OCI-LY7 (cell line): Measurements from ENCODE around the gene RPP25L. TPM values are rescaled to one million over a fixed set of nuclear protein-coding genes. Genes with fewer than 3 reads are reported as not detected.

Experiments
- BruUV-seq: library from RNA; stranded (reverse); fragments of 400-500 nt; replicated peaks from 2 replicates; lab custom pipeline; 2021; lab: Mats Ljungman, UMichigan
- CTCF ChIA-PET: fragments of 300-600 bp; sonication (Branson Sonifier 250); formaldehyde crosslinking; loops from one replicate; lab custom pipeline; 2022; ENCODE audit warnings: antibody characterized with exemption; ENCODE audit not compliant: unreplicated experiment; lab: Charles Lee
- POLR2A ChIA-PET: fragments of 300-600 bp; sonication (Branson Sonifier 250); formaldehyde crosslinking; loops from one replicate; lab custom pipeline; 2022; ENCODE audit warnings: antibody characterized with exemption; lab: Charles Lee
- DNase-seq: peaks from one replicate; pipeline ENCODE4 v3.0.0-alpha.2; 2015; ENCODE audit warnings: low spot score
- H2AFZ ChIP-seq: fragments of 200-600 bp; sonication (generic), shearing (Covaris generic); 2 replicates; pipeline ENCODE4 v1.6.1; 2014; ENCODE audit warnings: mild to moderate bottlenecking, antibody characterized with exemption, low read length, moderate library complexity
- H3K27ac ChIP-seq: fragments of 200-600 bp; sonication (generic); 2 replicates; pipeline ENCODE4 v1.5.1; 2014; ENCODE audit warnings: mixed run types, low read depth, mild to moderate bottlenecking, moderate library complexity, low read length, inconsistent platforms; ENCODE audit not compliant: poor library complexity, severe bottlenecking
- H3K36me3 ChIP-seq: fragments of 200-600 bp; sonication (generic); 2 replicates; pipeline ENCODE4 v1.6.1; 2014; ENCODE audit warnings: mild to moderate bottlenecking, antibody characterized with exemption, low read length, moderate library complexity, mixed read lengths; ENCODE audit not compliant: insufficient read depth
- H3K4me1 ChIP-seq: fragments of 200-600 bp; sonication (generic); 2 replicates; pipeline ENCODE4 v1.5.1; 2014; ENCODE audit warnings: mild to moderate bottlenecking, low read length; ENCODE audit not compliant: insufficient read depth, poor library complexity, severe bottlenecking
- H3K4me2 ChIP-seq: fragments of 200-600 bp; sonication (generic); 2 replicates; pipeline ENCODE4 v1.6.1; 2014; ENCODE audit warnings: mild to moderate bottlenecking, low read length
- H3K4me3 ChIP-seq: fragments of 200-600 bp; sonication (generic); 2 replicates; pipeline ENCODE4 v1.5.1; 2014; ENCODE audit warnings: mild to moderate bottlenecking, low read depth, low read length; ENCODE audit not compliant: poor library complexity, severe bottlenecking
- H3K79me2 ChIP-seq: fragments of 200-600 bp; sonication (generic); 2 replicates; pipeline ENCODE4 v1.6.1; 2016; ENCODE audit warnings: low read depth, mild to moderate bottlenecking, low read length, moderate library complexity, mixed read lengths; ENCODE audit not compliant: insufficient read depth
- H3K9me2 ChIP-seq: fragments of 200-600 bp; sonication (generic); 2 replicates; pipeline ENCODE4 v1.6.1; 2016; ENCODE audit warnings: mild to moderate bottlenecking, low read length, mixed read lengths; ENCODE audit not compliant: insufficient read depth
- H3K9me3 ChIP-seq: fragments of 200-600 bp; sonication (generic); 2 replicates; pipeline ENCODE4 v1.6.1; 2014; ENCODE audit warnings: mild to moderate bottlenecking, mixed run types, low read length, mixed read lengths
- H4K20me1 ChIP-seq: fragments of 200-600 bp; sonication (generic); 2 replicates; pipeline ENCODE4 v1.6.1; 2014; ENCODE audit warnings: mild to moderate bottlenecking, antibody characterized with exemption, low read length, moderate library complexity, mixed read lengths; ENCODE audit not compliant: insufficient read depth
- CTCF ChIP-seq: fragments of 200-600 bp; sonication (generic); conservative IDR thresholded peaks from 2 replicates; pipeline ENCODE4 v1.5.1; 2014; ENCODE audit warnings: mild to moderate bottlenecking, antibody characterized with exemption, low read length, moderate library complexity, mixed read lengths
- EZH2phosphoT487 ChIP-seq: fragments of 200-600 bp; sonication (generic); IDR thresholded peaks from 2 replicates; pipeline ENCODE4 v1.6.1; 2018; ENCODE audit warnings: low read depth, borderline replicate concordance, mild to moderate bottlenecking, mixed run types, antibody characterized with exemption, low read length, moderate library complexity, mixed read lengths
- intact Hi-C: fragments of 100-400 bp; cut with micrococcal nuclease; formaldehyde crosslinking; loops from one replicate; pipeline ENCODE4 v1.10.0; 2022; ENCODE audit not compliant: unreplicated experiment
- total RNA-seq, 2 experiments: library from RNA; depleted of rRNA in 1 of 2; stranded (reverse); fragments of >200 nt in 1 of 2; shearing (Covaris generic) in 1 of 2; gene quantifications; 2 replicates each; pipeline ENCODE4 v1.2.3, GENCODE V29; 2014 to 2022

RPP25L gene
- total RNA-seq, 2 experiments from 2014 or later = 33.7 to 40.3 TPM

GRCh38 chr9:34585946-34586669 is 25.8 kb downstream of the RPP25L start:
- H3K4me2 ChIP-seq = no peak overlapping the region
- H3K4me3 ChIP-seq = no peak overlapping the region
- no peak for DNase-seq
- no peaks in the 10 kb centered on the region for H3K9me3 ChIP-seq
- H3K9me2 ChIP-seq = no peaks in the 10 kb centered on the region
- no peak overlapping the region for H3K27ac ChIP-seq
- intact Hi-C loops = no loop called here
- TF ChIP-seq EZH2phosphoT487 (no peak), CTCF (no peak)
- H3K4me1 ChIP-seq = no peaks in the 10 kb centered on the region
- H4K20me1 ChIP-seq = no peaks in the 10 kb centered on the region; the same call in 1 of the 2 replicates
- BruUV-seq = no TSS peak
- CTCF ChIA-PET = no interaction called here
- H2AFZ ChIP-seq = no peak overlapping the region
- H3K36me3 ChIP-seq = no peaks in the 10 kb centered on the region
- POLR2A ChIA-PET = no interaction called here
- no peaks in the 10 kb centered on the region for H3K79me2 ChIP-seq

GRCh38 chr9:34584970-34585369 is 26.9 kb downstream of the RPP25L start:
- DNase-seq = no peak
- Histone ChIP-seq H3K79me2 (no peaks in the 10 kb centered on the region), H3K9me3 (no peaks in the 10 kb centered on the region), H2AFZ (no peak overlapping the region), H3K36me3 (no peaks in the 10 kb centered on the region), H3K9me2 (no peaks in the 10 kb centered on the region), H3K4me3 (no peak overlapping the region), H3K4me2 (no peak overlapping the region), H3K27ac (no peak overlapping the region), H3K4me1 (no peaks in the 10 kb centered on the region), H4K20me1 (no peaks in the 10 kb centered on the region; the same call in 1 of the 2 replicates)
- intact Hi-C loops = no loop called here
- CTCF ChIA-PET = no interaction called here
- TF ChIP-seq EZH2phosphoT487 (no peak), CTCF (no peak)
- no TSS peak for BruUV-seq
- POLR2A ChIA-PET = no interaction called here

GRCh38 chr9:34582787-34583186 is 29.1 kb downstream of the RPP25L start:
- no peak overlapping the region for H3K27ac ChIP-seq
- no peaks in the 10 kb centered on the region for H3K36me3 ChIP-seq
- CTCF ChIA-PET = no interaction called here
- H3K9me2 ChIP-seq = no peaks in the 10 kb centered on the region
- no peak for TF ChIP-seq EZH2phosphoT487
- TF ChIP-seq CTCF = no peak
- no peaks in the 10 kb centered on the region for H3K4me1 ChIP-seq
- DNase-seq = no peak
- POLR2A ChIA-PET = interaction anchor here (0.6 kb wide), 1 partner anchor 22 kb away, joined by 3 read pairs; no protein-coding TSS in a partner anchor
- no peak overlapping the region for H2AFZ ChIP-seq
- H3K79me2 ChIP-seq = no peaks in the 10 kb centered on the region
- H3K9me3 ChIP-seq = no peaks in the 10 kb centered on the region
- H3K4me2 ChIP-seq = no peak overlapping the region
- BruUV-seq = no TSS peak
- intact Hi-C loops = no loop called here
- no peak overlapping the region for H3K4me3 ChIP-seq
- H4K20me1 ChIP-seq = no peaks in the 10 kb centered on the region
